ENCODE data around the gene MYO15B.

MYO15B gene

GRCh38 chr17:75587675-75588595, at the start of gene MYO15B:
Gene MYO15B, plus strand, starts transcription at chr17:75587800. Its CDS starts 258 bp downstream, at chr17:75588058.
- DNase-seq, result peak; percentile 63 to 84 (median 66)

DNA sequence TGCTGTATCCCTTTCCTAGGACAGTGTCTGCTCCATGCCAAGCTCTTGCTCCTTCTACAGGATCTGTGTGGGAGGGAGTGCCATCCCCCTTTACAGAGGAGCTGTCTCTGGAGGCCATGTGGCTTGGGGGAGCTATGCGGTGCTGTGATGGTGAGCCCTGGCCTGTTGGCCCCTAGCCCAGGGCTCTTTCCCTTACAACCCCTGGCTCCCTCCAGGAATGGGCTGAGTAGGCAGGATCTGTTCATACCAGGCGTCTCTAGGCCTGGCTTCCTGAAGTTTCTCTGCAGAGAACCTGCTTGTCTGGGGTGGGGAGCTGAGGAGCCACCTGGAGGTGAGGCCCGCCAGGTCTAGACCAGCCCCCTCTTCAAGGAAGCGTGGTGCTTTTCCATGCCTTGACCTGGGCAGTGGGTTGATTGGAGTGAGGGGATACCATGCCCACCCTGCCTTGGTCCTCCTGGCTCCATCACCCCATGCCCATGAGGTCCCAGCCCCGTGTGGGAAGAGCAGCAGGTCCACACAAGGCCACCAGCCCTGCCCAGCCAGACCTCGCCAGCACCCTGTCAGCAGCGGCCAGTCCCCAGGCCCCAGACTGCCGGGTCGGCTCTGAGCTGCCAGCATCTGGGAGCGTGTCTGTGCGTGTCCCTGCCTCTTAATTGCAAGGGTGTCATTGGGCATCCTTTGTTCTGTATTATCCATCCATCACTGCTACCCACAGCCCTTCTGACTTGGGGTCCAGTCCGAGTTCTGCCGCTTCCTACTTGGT, 47.5 kb upstream of the MYO15B start:
- no peak for DNase-seq

GRCh38 chr17:75540923-75541503, 46.6 kb upstream of the MYO15B start:
- peak in 1 of 3 donors; percentile 19 for DNase-seq

- DNase-seq, result no peak
Observed at GRCh38 chr17:75542229-75542628, 45.4 kb upstream of the MYO15B start.

- peak in 1 of 3 donors; percentile 9 for DNase-seq
Observed at GRCh38 chr17:75542728-75543336, 44.8 kb upstream of the MYO15B start.

- DNase-seq, result no peak
Observed at GRCh38 chr17:75544250-75544649, 43.4 kb upstream of the MYO15B start.

GRCh38 chr17:75546181-75546580, 41.4 kb upstream of the MYO15B start:
- no peak for DNase-seq

GRCh38 chr17:75547091-75547490, 40.5 kb upstream of the MYO15B start:
- no peak for DNase-seq

DNA sequence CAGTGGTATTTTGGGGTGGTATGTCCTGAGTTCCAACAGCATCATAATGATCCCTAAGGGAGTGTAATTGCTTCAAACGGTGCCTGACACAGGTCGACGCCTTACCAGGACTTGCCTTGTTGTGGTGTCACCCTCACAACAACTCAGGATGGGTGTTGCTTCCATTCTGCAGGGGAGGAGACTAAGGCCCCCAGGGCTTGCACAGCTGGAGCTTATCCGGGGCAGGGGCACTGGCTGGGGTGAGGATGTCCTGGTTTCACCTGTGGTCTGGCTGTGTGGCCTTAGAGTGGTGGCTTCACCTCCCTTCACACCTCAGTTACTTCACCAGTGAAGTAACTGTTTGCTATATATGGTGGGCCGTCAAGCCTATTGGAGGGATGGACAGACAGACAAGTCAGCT, 38.8 kb upstream of the MYO15B start:
- no peak for DNase-seq

DNA sequence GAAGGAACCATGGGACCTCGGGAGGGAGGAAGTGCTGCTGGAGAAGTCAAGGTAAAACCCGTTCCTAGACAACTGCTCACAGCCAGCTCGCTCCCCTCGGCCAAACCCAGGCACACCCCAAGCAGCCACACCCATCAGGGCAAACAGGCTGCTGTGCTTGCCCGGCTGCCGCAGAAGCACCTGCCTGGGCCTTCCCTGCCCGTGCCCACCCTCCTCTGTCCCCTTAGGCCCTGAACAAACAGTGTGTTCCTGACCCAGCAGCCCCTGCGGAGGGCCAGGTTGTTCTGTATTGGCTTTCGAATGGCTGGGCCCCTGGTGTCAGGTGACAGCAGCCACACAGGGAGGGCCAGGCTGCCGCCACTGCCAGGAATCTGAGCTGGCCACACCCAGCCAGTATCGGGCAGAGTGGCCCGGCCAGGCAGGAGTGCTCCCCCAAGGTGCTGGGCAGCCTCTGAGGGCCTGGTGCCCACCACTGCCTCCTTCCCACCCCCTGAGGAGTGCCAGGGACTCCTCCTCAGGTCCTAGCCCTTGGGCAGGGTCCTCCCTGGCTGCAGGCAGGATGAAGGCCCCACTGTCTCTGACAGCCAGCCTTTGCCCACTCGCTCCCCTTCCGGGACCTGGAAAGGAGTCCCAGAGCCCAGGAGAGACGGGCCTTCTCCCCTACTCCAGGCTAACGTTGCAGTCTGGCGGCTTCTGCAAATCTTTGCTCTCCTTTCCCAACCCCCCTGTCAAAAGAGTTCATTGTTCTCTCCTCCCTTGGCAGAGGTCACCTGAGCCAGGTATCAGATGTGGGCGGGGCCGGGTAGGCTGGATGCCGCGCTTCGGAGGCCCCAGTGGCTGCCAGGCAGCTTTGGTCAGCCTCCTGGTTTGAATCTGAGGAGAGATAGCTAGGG, 38.1 kb upstream of the MYO15B start:
- no peak for DNase-seq

GRCh38 chr17:75550139-75550465, 37.5 kb upstream of the MYO15B start:
- DNase-seq, result no peak

GRCh38 chr17:75551266-75551665, 36.3 kb upstream of the MYO15B start:
- no peak for DNase-seq

DNA sequence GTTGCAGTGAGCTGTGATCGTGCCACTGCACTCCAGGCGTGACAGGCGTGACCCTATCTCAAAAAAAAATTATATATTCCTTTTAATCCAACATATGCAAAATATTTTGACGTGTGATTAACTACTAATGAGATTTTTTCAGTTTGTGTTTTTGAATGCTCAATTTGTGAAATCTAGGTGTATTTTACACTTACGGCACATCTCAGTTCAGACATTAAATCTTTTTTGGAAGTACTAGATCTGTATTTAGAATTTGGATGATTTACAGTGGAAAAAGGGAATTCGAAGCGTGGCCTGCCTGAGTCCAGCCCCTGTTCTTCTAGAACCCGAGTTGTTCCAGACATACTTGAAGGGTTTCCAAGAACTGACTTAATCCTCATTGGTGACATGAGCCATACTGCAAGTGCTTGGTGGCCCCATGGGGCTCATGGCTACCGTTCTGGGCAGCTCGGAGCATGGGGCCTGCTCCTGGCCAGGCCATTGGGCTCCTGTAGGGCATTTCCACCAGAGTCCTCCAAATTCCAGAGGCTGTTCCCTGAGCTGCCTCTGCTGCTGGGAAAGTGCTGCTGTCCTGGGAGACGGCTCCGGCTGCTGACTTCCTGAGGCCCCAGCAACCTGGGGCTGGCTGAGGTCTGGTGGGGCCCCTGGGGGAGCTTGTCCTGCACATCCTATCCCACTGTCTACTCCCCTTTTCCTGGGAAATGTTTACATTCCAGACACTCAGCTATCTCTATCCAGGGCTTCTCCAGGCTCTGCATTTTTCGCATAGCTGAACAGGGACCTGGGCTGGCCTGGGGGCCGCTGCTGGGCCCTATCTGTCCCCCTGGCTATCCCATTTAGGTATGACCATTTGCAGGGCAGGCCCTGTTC, 34.9 kb upstream of the MYO15B start:
- no peak for DNase-seq

- no peak for DNase-seq
Observed at GRCh38 chr17:75553295-75554110, 34.1 kb upstream of the MYO15B start.

GRCh38 chr17:75555679-75556153, 31.9 kb upstream of the MYO15B start:
- DNase-seq, result no peak

DNA sequence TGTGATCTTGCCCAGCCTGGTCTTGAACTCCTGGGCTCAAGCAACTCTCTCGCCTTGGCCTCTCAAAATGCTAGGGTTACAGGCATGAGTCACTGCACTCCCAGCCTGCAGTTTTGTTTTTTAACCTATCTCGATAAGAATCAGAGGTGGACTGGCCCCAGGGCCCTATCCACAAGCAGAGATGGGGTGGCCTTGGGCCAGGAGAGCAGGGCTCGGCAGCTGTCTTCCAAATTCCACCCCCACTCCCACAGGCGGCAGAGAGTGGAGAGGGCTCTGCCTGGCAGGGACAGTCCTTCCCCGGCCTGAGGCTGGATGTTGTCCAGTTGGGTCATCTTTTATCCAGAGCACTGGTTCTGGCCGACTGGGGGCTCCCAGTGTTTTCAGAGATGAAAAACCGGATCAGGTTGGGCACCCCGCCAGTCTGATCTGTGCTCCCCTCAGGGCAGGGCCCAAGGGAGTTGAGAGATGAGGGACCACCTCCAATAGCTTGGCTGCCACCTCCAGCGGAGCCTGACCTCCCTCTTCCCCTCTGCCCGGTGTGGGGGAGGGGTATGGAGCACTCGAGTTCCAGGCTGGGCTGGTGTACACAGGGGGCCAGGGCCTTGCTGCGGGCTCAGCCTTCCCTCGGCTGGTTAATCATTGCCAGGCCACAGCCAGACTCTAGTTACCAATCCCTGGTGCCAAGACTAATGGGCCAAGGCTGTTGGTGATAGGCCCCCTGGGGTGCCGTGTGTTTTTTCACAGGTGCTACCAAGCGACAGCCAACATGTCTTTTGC, 30.3 kb upstream of the MYO15B start:
- no peak for DNase-seq

- no peak for DNase-seq
Observed at GRCh38 chr17:75557852-75558665, 29.5 kb upstream of the MYO15B start.
